ENCODE results near the gene PRDM5.

- TF ChIP-seq POLR2A (IDR thresholded peaks at IDR 0.05), result no peak
- no peak for TF ChIP-seq CTCF (IDR thresholded peaks at IDR 0.05)
Observed at GRCh38 chr4:120864969-120865368, 57.6 kb downstream of the PRDM5 start.
